Thyroid gland (tissue), 4 donors: ENCODE measurements around the gene GRIFIN.

Experiments
- CTCF ChIP-seq, 6 experiments: fragments of 200-600 bp in 3 of 6; fragments of 450-650 bp in 3 of 6; sonication (generic) in 3 of 6; IDR thresholded peaks; one replicate each; pipeline ENCODE4 v1.5.1; 2016 to 2019; ENCODE audit warnings: antibody characterized with exemption in 6 of 6, mild to moderate bottlenecking in 2 of 6, inconsistent platforms in 1 of 6, moderate library complexity in 1 of 6
- POLR2A ChIP-seq, 2 donors: fragments of 450-650 bp; IDR thresholded peaks; one replicate each; pipeline ENCODE4 v1.6.1; 2017; ENCODE audit warnings: antibody characterized with exemption in 2 of 2, mild to moderate bottlenecking in 2 of 2, moderate library complexity in 1 of 2

- TF ChIP-seq CTCF (IDR thresholded peaks at IDR 0.05) (no peak), POLR2A (IDR thresholded peaks at IDR 0.05) (no peak)
These were observed 40.0 kb upstream of the GRIFIN start for GRCh38 chr7:2516194-2516555.
